Breast epithelium (tissue), 4 donors: ENCODE results near the gene MORF4L2. TPM values are rescaled to one million over a fixed set of nuclear protein-coding genes. Genes with fewer than 3 reads are reported as not detected.

Experiments
- DNase-seq, 2 donors: peaks; one replicate each; pipeline ENCODE4 v3.0.0-alpha.2; 2019; ENCODE audit warnings: low spot score in 2 of 2
- H3K27ac ChIP-seq, 2 donors: fragments of 200-600 bp; sonication (generic) in 1 of 2; one replicate each; pipeline ENCODE4 v1.5.1; 2016 to 2019; ENCODE audit warnings: mild to moderate bottlenecking in 1 of 2
- H3K27me3 ChIP-seq, 2 donors: fragments of 200-600 bp; sonication (generic) in 1 of 2; one replicate each; pipeline versions ENCODE4 v1.5.1 to v1.6.0; 2017 to 2019; ENCODE audit warnings: control low read depth in 1 of 2, mild to moderate bottlenecking in 1 of 2
- H3K36me3 ChIP-seq: fragments of 200-600 bp; one replicate; pipeline ENCODE4 v1.5.1; 2019
- H3K4me1 ChIP-seq, 2 donors: fragments of 200-600 bp; sonication (generic); one replicate each; pipeline ENCODE4 v1.5.1; 2016 to 2019; ENCODE audit warnings: control low read depth in 1 of 2
- H3K4me3 ChIP-seq, 3 donors: fragments of 200-600 bp; sonication (generic); 1 replicate in 2 of 3; 2 replicates in 1 of 3; pipeline ENCODE4 v1.5.1; 2016 to 2019; ENCODE audit warnings: mild to moderate bottlenecking in 3 of 3, moderate library complexity in 2 of 3
- H3K9me3 ChIP-seq, 2 donors: fragments of 200-600 bp; sonication (generic) in 1 of 2; one replicate each; pipeline ENCODE4 v1.5.1; 2016 to 2019; ENCODE audit warnings: control low read depth in 1 of 2
- POLR2A ChIP-seq: fragments of 450-650 bp; IDR thresholded peaks from one replicate; pipeline ENCODE4 v1.6.1; 2016; ENCODE audit warnings: antibody characterized with exemption, mild to moderate bottlenecking, moderate library complexity
- POLR2AphosphoS5 ChIP-seq, 3 donors: sonication (generic); formaldehyde crosslinking; IDR thresholded peaks; one replicate each; pipeline ENCODE4 v1.6.1; 2017; ENCODE audit warnings: antibody characterized with exemption in 3 of 3
- intact Hi-C: fragments of 100-400 bp; cut with DNase I; formaldehyde crosslinking; loops from one replicate; pipeline ENCODE4 v1.15.1; 2023; ENCODE audit warnings: low total_unique reads
- total RNA-seq, 3 donors: library from RNA; depleted of rRNA; stranded (reverse); fragments of >200 nt; gene quantifications; one replicate each; pipeline ENCODE4 v1.1.0, GENCODE V29; 2016
- TF ChIP-seq, protein P1 (sequence below), 3 donors: fragments of 450-650 bp; IDR thresholded peaks; one replicate each; pipeline ENCODE4 v1.5.1; 2016 to 2017; ENCODE audit warnings: antibody characterized with exemption in 3 of 3, mild to moderate bottlenecking in 3 of 3, moderate library complexity in 3 of 3

The MORF4L2 gene
- total RNA-seq, 3 donors from 2014 or later, result 179 to 400 (median 296) TPM

DNA sequence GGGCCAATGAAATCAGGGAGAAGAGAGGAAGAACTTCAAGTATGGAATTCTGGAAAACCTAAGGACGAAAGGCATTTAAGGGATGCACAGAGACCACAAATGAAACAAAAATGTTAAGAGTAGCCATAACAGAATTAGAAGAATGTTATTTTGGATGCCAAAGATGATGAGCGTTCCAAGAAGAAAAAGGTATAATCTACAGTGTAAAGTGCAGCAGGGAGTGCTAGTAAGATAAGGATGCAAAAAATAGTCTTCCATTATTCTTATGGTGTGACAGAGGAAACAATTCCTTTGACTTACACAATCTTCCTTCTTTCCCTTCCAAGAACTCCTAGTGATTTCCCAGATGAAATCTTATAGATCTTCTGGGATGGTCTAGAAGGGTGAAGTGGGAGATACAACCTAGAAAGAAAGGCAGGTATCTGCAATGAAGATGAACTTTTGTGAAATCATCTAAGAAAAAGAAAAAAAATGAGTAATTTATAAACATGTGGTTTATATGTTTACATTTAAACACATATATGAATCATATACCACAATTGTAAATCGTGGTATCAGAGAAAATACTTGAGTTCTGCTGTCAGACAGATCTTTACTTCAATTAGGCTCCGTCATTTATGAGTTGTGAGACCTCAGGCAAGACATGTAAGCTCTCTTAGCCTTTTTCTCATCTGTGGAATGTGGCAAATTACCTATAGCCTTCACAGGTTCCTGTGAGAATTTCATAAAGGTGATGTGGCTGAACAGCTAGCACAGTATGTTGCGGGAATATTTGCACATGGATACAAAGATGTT lies 8.1 kb downstream of the MORF4L2 start:
- peaks cover 0 to 15% of the 10 kb centered on the region in 2 donors for H3K27me3 ChIP-seq
- no peaks in the 10 kb centered on the region for H3K36me3 ChIP-seq

DNA sequence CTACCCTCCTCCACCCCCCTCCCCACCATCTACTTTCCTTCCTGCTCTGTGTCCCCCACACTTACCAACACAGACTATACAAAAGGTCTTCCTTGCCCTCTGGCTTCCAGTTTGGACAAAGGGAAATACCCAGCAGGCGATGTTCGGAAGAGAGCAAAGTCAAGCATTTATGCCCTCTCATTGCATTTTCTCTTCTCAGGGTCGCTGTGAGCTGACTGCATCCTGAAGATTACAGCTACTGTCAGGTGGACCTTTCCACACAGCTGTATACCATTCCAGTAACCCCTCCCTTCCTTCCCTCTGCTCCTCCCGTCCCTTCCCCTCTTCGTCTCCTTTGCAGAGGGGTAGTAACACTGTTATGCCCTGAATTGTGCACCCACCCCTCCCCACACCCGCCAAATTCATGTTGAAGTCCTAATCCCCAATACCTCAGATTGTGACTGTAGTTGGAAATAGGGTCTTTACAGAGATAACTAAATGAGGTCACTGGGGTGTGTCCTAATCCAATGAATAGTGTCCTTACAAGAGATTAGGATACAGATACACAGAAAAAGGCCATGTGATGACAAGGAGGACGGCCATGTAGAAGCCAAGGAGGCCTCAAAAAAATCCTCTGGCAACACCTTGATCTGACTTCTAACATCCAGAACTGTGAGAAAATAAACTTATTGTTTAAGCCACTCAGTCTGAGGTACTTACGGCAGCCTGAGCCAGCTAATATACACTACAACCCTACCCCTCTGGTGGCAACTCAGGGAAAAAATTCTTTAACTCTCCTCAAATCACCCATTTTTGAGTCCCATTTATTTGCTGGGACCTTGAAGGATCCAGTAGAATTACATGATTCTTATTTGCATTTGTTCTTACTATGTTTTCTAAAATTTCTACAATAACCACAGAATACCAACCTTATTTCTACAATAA lies 11.7 kb downstream of the MORF4L2 start:
- no peak for TF ChIP-seq POLR2AphosphoS5 (IDR thresholded peaks at IDR 0.05)
- TF ChIP-seq POLR2A, result no peak
- TF ChIP-seq, protein P1, sequence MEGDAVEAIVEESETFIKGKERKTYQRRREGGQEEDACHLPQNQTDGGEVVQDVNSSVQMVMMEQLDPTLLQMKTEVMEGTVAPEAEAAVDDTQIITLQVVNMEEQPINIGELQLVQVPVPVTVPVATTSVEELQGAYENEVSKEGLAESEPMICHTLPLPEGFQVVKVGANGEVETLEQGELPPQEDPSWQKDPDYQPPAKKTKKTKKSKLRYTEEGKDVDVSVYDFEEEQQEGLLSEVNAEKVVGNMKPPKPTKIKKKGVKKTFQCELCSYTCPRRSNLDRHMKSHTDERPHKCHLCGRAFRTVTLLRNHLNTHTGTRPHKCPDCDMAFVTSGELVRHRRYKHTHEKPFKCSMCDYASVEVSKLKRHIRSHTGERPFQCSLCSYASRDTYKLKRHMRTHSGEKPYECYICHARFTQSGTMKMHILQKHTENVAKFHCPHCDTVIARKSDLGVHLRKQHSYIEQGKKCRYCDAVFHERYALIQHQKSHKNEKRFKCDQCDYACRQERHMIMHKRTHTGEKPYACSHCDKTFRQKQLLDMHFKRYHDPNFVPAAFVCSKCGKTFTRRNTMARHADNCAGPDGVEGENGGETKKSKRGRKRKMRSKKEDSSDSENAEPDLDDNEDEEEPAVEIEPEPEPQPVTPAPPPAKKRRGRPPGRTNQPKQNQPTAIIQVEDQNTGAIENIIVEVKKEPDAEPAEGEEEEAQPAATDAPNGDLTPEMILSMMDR (IDR thresholded peaks at IDR 0.05), result no peak
- peaks cover 0 to 28% of the 10 kb centered on the region in 2 donors for H3K27me3 ChIP-seq
- no peak overlapping the region for H3K27ac ChIP-seq
- H3K4me1 ChIP-seq, result no peaks in the 10 kb centered on the region
- no peak for DNase-seq
- intact Hi-C loops, result no loop called here
- H3K9me3 ChIP-seq, result no peaks in the 10 kb centered on the region
- no peak overlapping the region for H3K4me3 ChIP-seq
- H3K36me3 ChIP-seq, result no peaks in the 10 kb centered on the region

More for the DNA sequence above, 8.1 kb downstream of the MORF4L2 start:
- H3K27ac ChIP-seq, result no peak overlapping the region
- no peak overlapping the region for H3K4me3 ChIP-seq
- no peaks in the 10 kb centered on the region for H3K4me1 ChIP-seq
- no peak for DNase-seq
- TF ChIP-seq POLR2AphosphoS5 (IDR thresholded peaks at IDR 0.05) (no peak), POLR2A (no peak)
- TF ChIP-seq, protein P1 (IDR thresholded peaks at IDR 0.05), result no peak
- intact Hi-C loops, result no loop called here
- no peaks in the 10 kb centered on the region for H3K9me3 ChIP-seq

DNA sequence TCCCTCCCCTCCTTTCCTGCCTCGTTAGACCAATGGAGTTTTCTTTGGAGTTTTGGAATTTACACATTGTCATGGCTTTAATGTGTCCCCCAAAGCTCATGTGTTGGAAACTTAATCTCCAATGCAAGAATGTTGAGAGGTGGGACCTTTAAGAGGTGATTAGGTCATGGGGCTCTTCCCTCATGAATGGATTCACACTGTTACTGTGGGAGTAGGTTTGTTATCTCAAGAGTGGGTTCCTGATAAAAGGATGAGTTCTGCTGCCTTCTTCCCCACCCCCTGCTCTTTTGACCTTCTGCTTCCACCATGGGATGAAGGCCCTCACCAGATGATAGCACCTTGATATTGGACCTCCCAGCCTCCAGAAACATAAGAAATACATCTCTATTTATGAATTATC lies 16.8 kb downstream of the MORF4L2 start:
- TF ChIP-seq POLR2A (no peak), POLR2AphosphoS5 (IDR thresholded peaks at IDR 0.05) (no peak)
- TF ChIP-seq, protein P1 (IDR thresholded peaks at IDR 0.05), result no peak
- peaks cover 0 to 44% of the 10 kb centered on the region in 2 donors for H3K27me3 ChIP-seq
- no peaks in the 10 kb centered on the region for H3K9me3 ChIP-seq

DNA sequence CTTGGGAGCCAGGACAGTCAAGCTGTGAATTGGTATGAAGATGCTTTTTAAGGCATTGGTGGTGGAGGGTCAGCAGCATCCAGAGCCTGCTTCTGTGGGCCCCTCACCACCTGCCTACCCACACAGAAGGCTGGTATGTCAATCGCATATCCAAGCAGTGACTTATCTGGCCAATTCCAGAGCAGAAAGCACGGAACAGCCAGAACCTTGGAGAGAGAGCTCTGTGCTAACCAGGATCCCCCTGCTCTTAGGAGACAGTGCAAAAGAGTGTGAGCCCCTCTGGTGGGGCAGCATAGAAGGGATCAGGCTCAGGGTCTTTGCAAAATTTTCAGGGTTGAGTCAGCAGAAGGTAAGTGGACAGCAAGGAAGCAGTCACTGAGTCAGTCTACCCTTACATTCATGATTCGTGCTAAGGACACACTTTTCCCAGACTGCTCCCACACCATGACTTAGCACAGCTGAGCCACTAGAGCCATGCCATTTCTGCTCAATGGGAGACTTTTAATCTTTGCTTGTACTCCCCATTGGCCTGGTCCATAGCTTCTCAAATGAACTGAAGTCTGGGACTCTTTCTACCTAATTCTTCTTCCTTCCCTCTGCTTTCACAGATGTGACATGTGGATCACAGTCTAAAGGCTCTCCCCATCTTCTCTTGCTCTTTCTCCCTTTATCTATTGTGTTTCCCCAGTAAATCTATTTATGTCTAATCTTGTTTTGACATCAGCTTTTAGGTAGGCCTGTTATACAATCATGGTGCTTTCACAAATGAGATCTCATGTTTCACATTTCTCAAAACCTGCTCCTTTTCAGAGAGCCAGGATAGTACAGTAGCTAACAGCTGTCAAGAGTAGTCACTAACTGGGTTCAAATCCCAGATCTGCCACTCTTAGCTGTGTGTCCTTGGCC lies 20.0 kb downstream of the MORF4L2 start:
- H3K4me3 ChIP-seq, result no peak overlapping the region
- TF ChIP-seq, protein P1 (IDR thresholded peaks at IDR 0.05), result no peak
- no peak for TF ChIP-seq POLR2AphosphoS5 (IDR thresholded peaks at IDR 0.05)
- no peak overlapping the region for H3K27ac ChIP-seq
- H3K36me3 ChIP-seq, result no peaks in the 10 kb centered on the region
- peaks cover 0 to 48% of the 10 kb centered on the region in 2 donors for H3K27me3 ChIP-seq
- no peaks in the 10 kb centered on the region for H3K9me3 ChIP-seq
- H3K4me1 ChIP-seq, result no peaks in the 10 kb centered on the region
- DNase-seq, result no peak
- intact Hi-C loops, result no loop called here

More for the DNA sequence above, 16.8 kb downstream of the MORF4L2 start:
- Histone ChIP-seq H3K27ac (no peak overlapping the region), H3K36me3 (no peaks in the 10 kb centered on the region), H3K4me1 (no peaks in the 10 kb centered on the region), H3K4me3 (no peak overlapping the region)
- no peak for DNase-seq
- intact Hi-C loops, result no loop called here
